ENCODE measurements around the gene SPOP.

SPOP gene

GRCh38 chr17:49703557-49704277 lies 25.8 kb upstream of the SPOP start:
- no peaks in the 10 kb centered on the region for H3K27me3 ChIP-seq (ENCODE audit: insufficient read depth, poor library complexity, severe bottlenecking)
- DNase-seq (ENCODE audit: low spot score) (no peak), ATAC-seq (ENCODE audit: low read depth) (no peak)
- H3K9me3 ChIP-seq (ENCODE audit: severe bottlenecking) = no peaks in the 10 kb centered on the region
- H3K4me1 ChIP-seq (ENCODE audit: insufficient read depth, poor library complexity, severe bottlenecking) = peaks cover 8% of the 10 kb centered on the region
- TF ChIP-seq CTCF (IDR thresholded peaks at IDR 0.05; ENCODE audit: poor library complexity, severe bottlenecking) = peak; percentile 47
- peaks cover 65% of the 10 kb centered on the region for H3K36me3 ChIP-seq (ENCODE audit: low read depth)
- H3K4me3 ChIP-seq (ENCODE audit: severe bottlenecking) = no peak overlapping the region
- no peak overlapping the region for H3K27ac ChIP-seq (ENCODE audit: poor library complexity, severe bottlenecking)

- DNase-seq (ENCODE audit: low spot score) (no peak), ATAC-seq (ENCODE audit: low read depth) (no peak)
- Histone ChIP-seq H3K4me1 (ENCODE audit: insufficient read depth, poor library complexity, severe bottlenecking) (no peaks in the 10 kb centered on the region), H3K9me3 (ENCODE audit: severe bottlenecking) (no peaks in the 10 kb centered on the region), H3K27ac (ENCODE audit: poor library complexity, severe bottlenecking) (no peak overlapping the region), H3K27me3 (ENCODE audit: insufficient read depth, poor library complexity, severe bottlenecking) (no peaks in the 10 kb centered on the region), H3K36me3 (ENCODE audit: low read depth) (peaks cover 57% of the 10 kb centered on the region), H3K4me3 (ENCODE audit: severe bottlenecking) (no peak overlapping the region)
- no peak for TF ChIP-seq CTCF (IDR thresholded peaks at IDR 0.05; ENCODE audit: poor library complexity, severe bottlenecking)
Measured at GRCh38 chr17:49700960-49701359, 23.1 kb upstream of the SPOP start.

- Histone ChIP-seq H3K9me3 (ENCODE audit: severe bottlenecking) (no peaks in the 10 kb centered on the region), H3K27ac (ENCODE audit: poor library complexity, severe bottlenecking) (no peak overlapping the region), H3K4me1 (ENCODE audit: insufficient read depth, poor library complexity, severe bottlenecking) (no peaks in the 10 kb centered on the region), H3K27me3 (ENCODE audit: insufficient read depth, poor library complexity, severe bottlenecking) (no peaks in the 10 kb centered on the region), H3K4me3 (ENCODE audit: severe bottlenecking) (no peak overlapping the region), H3K36me3 (ENCODE audit: low read depth) (peaks cover 48% of the 10 kb centered on the region)
- TF ChIP-seq CTCF (IDR thresholded peaks at IDR 0.05; ENCODE audit: poor library complexity, severe bottlenecking) = no peak
- ATAC-seq (ENCODE audit: low read depth) (no peak), DNase-seq (ENCODE audit: low spot score) (no peak)
Measured at GRCh38 chr17:49699966-49700575, 22.2 kb upstream of the SPOP start.

GRCh38 chr17:49698005-49698404 lies 20.1 kb upstream of the SPOP start:
- Histone ChIP-seq H3K9me3 (ENCODE audit: severe bottlenecking) (no peaks in the 10 kb centered on the region), H3K4me1 (ENCODE audit: insufficient read depth, poor library complexity, severe bottlenecking) (no peaks in the 10 kb centered on the region), H3K27ac (ENCODE audit: poor library complexity, severe bottlenecking) (no peak overlapping the region), H3K27me3 (ENCODE audit: insufficient read depth, poor library complexity, severe bottlenecking) (no peaks in the 10 kb centered on the region), H3K36me3 (ENCODE audit: low read depth) (peaks cover 28% of the 10 kb centered on the region), H3K4me3 (ENCODE audit: severe bottlenecking) (no peak overlapping the region)
- DNase-seq (ENCODE audit: low spot score) = no peak
- no peak for ATAC-seq (ENCODE audit: low read depth)
- TF ChIP-seq CTCF (IDR thresholded peaks at IDR 0.05; ENCODE audit: poor library complexity, severe bottlenecking) = no peak

- no peaks in the 10 kb centered on the region for H3K4me1 ChIP-seq (ENCODE audit: insufficient read depth, poor library complexity, severe bottlenecking)
- H3K36me3 ChIP-seq (ENCODE audit: low read depth) = peaks cover 11% of the 10 kb centered on the region
- H3K9me3 ChIP-seq (ENCODE audit: severe bottlenecking) = no peaks in the 10 kb centered on the region
- DNase-seq (ENCODE audit: low spot score) (no peak), ATAC-seq (ENCODE audit: low read depth) (no peak)
- H3K27me3 ChIP-seq (ENCODE audit: insufficient read depth, poor library complexity, severe bottlenecking) = no peaks in the 10 kb centered on the region
- no peak overlapping the region for H3K4me3 ChIP-seq (ENCODE audit: severe bottlenecking)
- H3K27ac ChIP-seq (ENCODE audit: poor library complexity, severe bottlenecking) = no peak overlapping the region
- TF ChIP-seq CTCF (IDR thresholded peaks at IDR 0.05; ENCODE audit: poor library complexity, severe bottlenecking) = no peak
Measured at GRCh38 chr17:49696233-49696761, 18.4 kb upstream of the SPOP start.

Data from RWPE2 (cell line).